OCI-LY3 (cell line): ENCODE results near the gene KRTAP10-9.
"Not testable (repeated sequence)": the region's sequence is repeated elsewhere in the genome, so short reads cannot be mapped to it uniquely, and the experiment has no call there.

Experiments used
- H2AFZ ChIP-seq: fragments of 200-600, 300-600 bp; shearing (Covaris generic); 2 replicates; pipeline ENCODE4 v1.6.0; 2014; ENCODE audit warnings: antibody characterized with exemption, low read depth, low read length
- H3K27ac ChIP-seq: fragments of 200-600, 300-600 bp; sonication (generic); 2 replicates; pipeline ENCODE4 v1.5.1; 2014; ENCODE audit warnings: mild to moderate bottlenecking, low read length, moderate library complexity, mixed read lengths
- H3K27me3 ChIP-seq: fragments of 200-600, 300-600 bp; sonication (generic); 2 replicates; pipeline ENCODE4 v1.6.1; 2014; ENCODE audit warnings: low read depth, low read length, mixed read lengths
- H3K36me3 ChIP-seq: fragments of 200-600, 300-600 bp; sonication (generic); replicated peaks from 2 replicates; pipeline ENCODE3; 2014; ENCODE audit warnings: low read depth, low read length, mixed read lengths
- H3K4me1 ChIP-seq: fragments of 300-600, 200-600 bp; sonication (generic); 2 replicates; pipeline ENCODE4 v1.6.1; 2014; ENCODE audit warnings: low read length, mixed read lengths
- H3K4me2 ChIP-seq: fragments of 200-600, 300-600 bp; sonication (generic); 2 replicates; pipeline ENCODE4 v1.6.1; 2014; ENCODE audit warnings: low read length, mixed read lengths
- H3K4me3 ChIP-seq: fragments of 300-600, 200-600 bp; sonication (generic); 2 replicates; pipeline ENCODE4 v1.5.1; 2014; ENCODE audit warnings: antibody characterized with exemption, mild to moderate bottlenecking, low read length, moderate library complexity
- H3K79me2 ChIP-seq: fragments of 300-600, 200-600 bp; shearing (Covaris generic); 2 replicates; pipeline ENCODE4 v1.6.1; 2014; ENCODE audit warnings: mild to moderate bottlenecking, low read length, mixed read lengths
- H3K9ac ChIP-seq: fragments of 300-600, 200-600 bp; shearing (Covaris generic); 2 replicates; pipeline ENCODE4 v1.6.0; 2014; ENCODE audit warnings: mild to moderate bottlenecking, low read length, moderate library complexity
- H3K9me3 ChIP-seq: fragments of 200-600, 300-600 bp; shearing (Covaris generic); 2 replicates; pipeline ENCODE4 v1.6.1; 2014; ENCODE audit warnings: low read length, mixed read lengths; ENCODE audit not compliant: insufficient read depth
- H4K20me1 ChIP-seq: fragments of 200-600, 300-600 bp; sonication (generic); 2 replicates; pipeline ENCODE4 v1.6.1; 2016; ENCODE audit warnings: low read length, mixed read lengths; ENCODE audit not compliant: insufficient read depth
- EZH2phosphoT487 ChIP-seq: fragments of 200-600 bp; shearing (Covaris generic); IDR thresholded peaks from 2 replicates; pipeline ENCODE4 v1.6.1; 2018; ENCODE audit warnings: antibody characterized with exemption, mixed run types, low read depth
- TF ChIP-seq, protein P1 (sequence below): fragments of 200-600, 300-600 bp; sonication (generic); IDR thresholded peaks from 2 replicates; pipeline ENCODE4 v1.5.1; 2014; ENCODE audit warnings: antibody characterized with exemption, low read length, low read depth

Gene KRTAP10-9

DNA sequence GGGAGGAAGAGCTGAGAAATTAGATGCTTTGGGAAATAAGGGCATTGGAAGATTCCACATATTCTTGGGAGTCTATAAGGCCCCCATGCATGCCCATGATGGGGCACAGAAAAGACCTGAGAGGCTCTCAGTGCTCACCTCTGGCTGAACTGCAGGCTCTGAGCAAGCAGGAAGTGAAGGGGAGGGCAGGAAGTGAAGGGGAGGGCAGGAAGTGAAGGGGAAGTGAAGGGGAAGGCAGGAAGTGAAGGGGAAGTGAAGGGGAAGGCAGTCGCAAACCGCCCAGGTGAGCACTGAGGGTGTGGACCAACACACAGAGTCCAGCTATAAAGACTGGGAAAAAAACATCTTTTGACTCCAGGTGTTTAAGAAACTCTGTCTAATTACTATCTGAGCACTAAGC is 3.5 kb downstream of the KRTAP10-9 start:
- Histone ChIP-seq H3K9ac (no peak overlapping the region), H3K4me1 (no peaks in the 10 kb centered on the region), H4K20me1 (no peaks in the 10 kb centered on the region), H3K4me3 (no peak overlapping the region), H3K9me3 (0 out of 2 replicates have a peak, but pooled peaks cover 6% of the 10 kb centered on the region), H3K36me3 (no peaks in the 10 kb centered on the region), H3K27ac (no peak overlapping the region), H3K79me2 (no peaks in the 10 kb centered on the region), H2AFZ (no peak overlapping the region), H3K4me2 (no peak overlapping the region), H3K27me3 (no peaks in the 10 kb centered on the region; the same call in 1 of the 2 replicates)
- TF ChIP-seq EZH2phosphoT487 = no peak
- TF ChIP-seq, protein P1, sequence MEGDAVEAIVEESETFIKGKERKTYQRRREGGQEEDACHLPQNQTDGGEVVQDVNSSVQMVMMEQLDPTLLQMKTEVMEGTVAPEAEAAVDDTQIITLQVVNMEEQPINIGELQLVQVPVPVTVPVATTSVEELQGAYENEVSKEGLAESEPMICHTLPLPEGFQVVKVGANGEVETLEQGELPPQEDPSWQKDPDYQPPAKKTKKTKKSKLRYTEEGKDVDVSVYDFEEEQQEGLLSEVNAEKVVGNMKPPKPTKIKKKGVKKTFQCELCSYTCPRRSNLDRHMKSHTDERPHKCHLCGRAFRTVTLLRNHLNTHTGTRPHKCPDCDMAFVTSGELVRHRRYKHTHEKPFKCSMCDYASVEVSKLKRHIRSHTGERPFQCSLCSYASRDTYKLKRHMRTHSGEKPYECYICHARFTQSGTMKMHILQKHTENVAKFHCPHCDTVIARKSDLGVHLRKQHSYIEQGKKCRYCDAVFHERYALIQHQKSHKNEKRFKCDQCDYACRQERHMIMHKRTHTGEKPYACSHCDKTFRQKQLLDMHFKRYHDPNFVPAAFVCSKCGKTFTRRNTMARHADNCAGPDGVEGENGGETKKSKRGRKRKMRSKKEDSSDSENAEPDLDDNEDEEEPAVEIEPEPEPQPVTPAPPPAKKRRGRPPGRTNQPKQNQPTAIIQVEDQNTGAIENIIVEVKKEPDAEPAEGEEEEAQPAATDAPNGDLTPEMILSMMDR = no peak

DNA sequence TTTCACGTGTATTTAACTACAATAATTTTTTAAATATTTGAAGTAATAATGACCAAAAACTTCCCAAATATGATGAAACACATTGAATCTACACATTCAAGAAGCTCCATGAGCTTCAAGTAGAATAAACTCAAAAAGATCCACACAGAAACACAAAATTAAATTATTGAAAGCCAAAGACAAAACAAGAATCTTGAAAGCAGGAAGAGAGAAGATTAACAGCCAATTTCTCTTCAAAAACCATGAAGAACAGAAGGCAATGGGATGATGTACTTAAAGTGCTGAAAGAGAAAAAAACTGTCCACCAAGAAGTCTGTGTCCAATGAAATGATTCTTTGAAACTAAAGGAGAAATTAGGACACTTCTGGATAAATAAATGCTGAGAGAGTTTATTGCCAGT is 5.2 kb downstream of the KRTAP10-9 start:
- H3K79me2 ChIP-seq = no peaks in the 10 kb centered on the region
- H3K27ac ChIP-seq = no peak overlapping the region
- H2AFZ ChIP-seq = no peak overlapping the region
- TF ChIP-seq EZH2phosphoT487 = no peak
- TF ChIP-seq, protein P1 = no peak
- H3K9ac ChIP-seq = no peak overlapping the region
- no peak overlapping the region for H3K4me2 ChIP-seq
- H3K27me3 ChIP-seq = no peaks in the 10 kb centered on the region; the same call in 1 of the 2 replicates
- no peaks in the 10 kb centered on the region for H3K4me1 ChIP-seq
- no peak overlapping the region for H3K4me3 ChIP-seq
- 0 out of 2 replicates have a peak, but pooled peaks cover 6% of the 10 kb centered on the region for H3K9me3 ChIP-seq
- H4K20me1 ChIP-seq = no peaks in the 10 kb centered on the region
- H3K36me3 ChIP-seq = no peaks in the 10 kb centered on the region

DNA sequence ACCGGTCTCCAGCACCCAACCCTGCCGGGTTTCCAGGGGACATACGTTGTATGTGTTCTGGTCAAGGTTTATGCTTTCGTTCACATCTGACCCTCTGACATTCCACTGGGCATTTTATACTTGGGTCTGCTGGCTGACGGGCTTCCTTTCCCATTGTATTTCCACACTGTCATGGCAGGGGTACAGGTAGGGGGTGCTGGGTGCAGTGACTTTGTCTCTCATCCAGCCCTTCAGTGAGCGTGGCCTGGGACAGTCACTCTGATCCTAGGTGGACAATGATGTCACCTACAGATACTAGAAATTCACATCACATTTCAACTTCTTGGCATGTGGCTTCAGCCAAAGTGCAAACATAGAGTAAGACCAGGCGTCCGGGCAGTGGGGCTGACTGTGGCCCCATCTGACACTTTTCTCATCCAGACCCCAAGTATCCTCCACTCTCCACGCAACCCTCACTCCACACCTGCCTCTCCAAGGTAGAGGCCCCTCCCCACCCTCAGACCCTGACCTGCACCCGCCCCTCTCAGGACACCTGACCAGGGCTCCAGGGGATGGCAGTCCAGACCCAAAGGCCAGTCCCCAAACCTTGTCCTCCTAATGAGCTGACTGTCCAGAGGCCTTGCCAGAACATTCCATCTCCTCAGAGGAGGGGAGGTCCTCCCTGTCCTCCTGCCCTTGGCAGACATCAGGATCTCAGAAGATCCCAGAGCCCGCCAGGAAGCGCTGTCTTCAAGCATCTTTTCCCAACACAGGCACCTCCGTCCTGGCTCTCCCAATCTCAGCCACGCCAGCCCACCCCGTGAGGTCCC is 9.5 kb downstream of the KRTAP10-9 start:
- H4K20me1 ChIP-seq = no peaks in the 10 kb centered on the region
- H3K4me1 ChIP-seq = no peaks in the 10 kb centered on the region
- no peak overlapping the region for H3K4me2 ChIP-seq
- H3K4me3 ChIP-seq = no peak overlapping the region
- H3K36me3 ChIP-seq = no peaks in the 10 kb centered on the region
- TF ChIP-seq, protein P1 = no peak
- TF ChIP-seq EZH2phosphoT487 = no peak
- no peaks in the 10 kb centered on the region; the same call in 1 of the 2 replicates for H3K27me3 ChIP-seq
- 0 out of 2 replicates have a peak, but pooled peaks cover 4% of the 10 kb centered on the region for H3K9me3 ChIP-seq
- no peak overlapping the region for H3K27ac ChIP-seq
- no peak overlapping the region for H3K9ac ChIP-seq
- H3K79me2 ChIP-seq = no peaks in the 10 kb centered on the region
- H2AFZ ChIP-seq = no peak overlapping the region

DNA sequence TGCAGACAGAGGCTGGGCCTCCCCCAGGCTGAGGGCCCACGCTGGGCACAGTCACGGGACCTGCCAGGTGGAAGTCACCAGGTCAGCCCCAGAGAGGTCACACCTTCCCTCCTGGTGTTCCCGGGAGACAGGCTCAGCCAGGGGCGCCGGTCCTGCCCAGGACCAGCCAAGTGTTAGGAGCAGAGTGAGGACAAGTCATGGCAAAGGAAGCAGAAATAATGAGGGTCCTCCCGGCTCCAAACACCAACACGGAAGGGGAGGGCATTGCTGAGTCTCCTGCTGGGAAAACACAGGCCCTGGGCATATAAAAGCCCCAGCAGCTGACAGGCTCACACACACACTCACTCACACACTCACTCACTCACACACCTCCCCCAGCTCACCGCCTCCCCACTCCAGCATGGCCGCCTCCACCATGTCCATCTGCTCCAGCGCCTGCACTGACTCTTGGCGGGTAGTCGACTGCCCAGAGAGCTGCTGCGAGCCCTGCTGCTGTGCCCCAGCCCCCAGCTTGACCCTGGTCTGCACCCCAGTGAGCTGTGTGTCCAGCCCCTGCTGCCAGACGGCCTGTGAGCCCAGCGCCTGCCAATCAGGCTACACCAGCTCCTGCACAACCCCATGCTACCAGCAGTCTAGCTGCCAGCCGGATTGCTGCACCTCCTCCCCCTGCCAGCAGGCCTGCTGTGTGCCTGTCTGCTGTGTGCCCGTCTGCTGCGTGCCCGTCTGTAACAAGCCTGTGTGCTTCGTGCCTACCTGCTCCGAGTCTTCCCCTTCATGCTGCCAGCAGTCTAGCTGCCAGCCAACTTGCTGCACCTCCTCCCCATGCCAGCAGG is 10.3 kb downstream of the KRTAP10-9 start, which contains the start of gene KRTAP10-10:
Gene KRTAP10-10 (plus strand): TSS at position 339 of the 833 bp plus-strand sequence. CDS start 62 bp downstream, at position 401.
- no peak within 1 kb of the TSS for H3K9ac ChIP-seq
- H3K9me3 ChIP-seq = 0 out of 2 replicates have a peak, but pooled peaks cover 4% of the 10 kb centered on the region
- H3K4me1 ChIP-seq = no peaks in the 10 kb centered on the region
- H2AFZ ChIP-seq = no peak within 1 kb of the TSS
- H3K79me2 ChIP-seq = no peaks in the 10 kb centered on the region
- TF ChIP-seq, protein P1 = no peak
- TF ChIP-seq EZH2phosphoT487 = no peak
- no peaks in the 10 kb centered on the region; the same call in 1 of the 2 replicates for H3K27me3 ChIP-seq
- H4K20me1 ChIP-seq = no peaks in the 10 kb centered on the region
- H3K4me3 ChIP-seq = no peak within 1 kb of the TSS
- H3K4me2 ChIP-seq = no peak within 1 kb of the TSS
- H3K27ac ChIP-seq = no peak within 1 kb of the TSS
- no peaks in the 10 kb centered on the region for H3K36me3 ChIP-seq

DNA sequence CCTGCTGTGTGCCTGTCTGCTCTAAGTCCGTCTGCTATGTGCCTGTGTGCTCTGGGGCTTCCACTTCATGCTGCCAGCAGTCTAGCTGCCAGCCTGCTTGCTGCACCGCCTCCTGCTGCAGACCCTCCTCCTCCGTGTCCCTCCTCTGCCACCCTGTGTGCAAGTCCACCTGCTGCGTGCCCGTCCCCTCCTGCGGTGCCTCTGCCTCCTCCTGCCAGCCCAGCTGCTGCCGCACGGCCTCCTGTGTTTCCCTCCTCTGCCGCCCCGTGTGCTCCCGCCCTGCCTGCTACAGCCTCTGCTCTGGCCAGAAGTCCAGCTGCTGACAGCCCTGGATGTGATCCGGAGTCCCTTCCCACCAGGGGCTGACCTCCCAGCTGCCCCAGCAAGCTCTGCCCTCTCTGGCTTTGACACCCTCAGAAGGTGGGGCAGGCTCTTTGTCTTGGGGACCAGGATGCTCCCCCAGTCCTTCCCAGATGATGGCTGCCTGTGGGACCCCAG is 11.0 kb downstream of the KRTAP10-9 start:
- not testable (repeated sequence) for H3K79me2 ChIP-seq, H3K9ac ChIP-seq, H3K27ac ChIP-seq, H3K36me3 ChIP-seq, H3K4me2 ChIP-seq, H4K20me1 ChIP-seq, H2AFZ ChIP-seq, H3K4me1 ChIP-seq, H3K4me3 ChIP-seq, H3K9me3 ChIP-seq, H3K27me3 ChIP-seq
